ENCODE measurements around the gene PLXNA2.

Gene PLXNA2

GRCh38 chr1:208058756-208059155 lies 185.4 kb downstream of the PLXNA2 start:
- no peak for DNase-seq (ENCODE audit: low read depth, low spot score)
- H3K27ac ChIP-seq: no peak overlapping the region

- no peak for DNase-seq (ENCODE audit: low read depth, low spot score)
- no peak overlapping the region for H3K27ac ChIP-seq
Measured at GRCh38 chr1:208058267-208058666, 185.9 kb downstream of the PLXNA2 start.

GRCh38 chr1:208057056-208057455 lies 187.1 kb downstream of the PLXNA2 start:
- no peak for DNase-seq (ENCODE audit: low read depth, low spot score)
- no peak overlapping the region for H3K27ac ChIP-seq

- no peak for DNase-seq (ENCODE audit: low read depth, low spot score)
- no peak overlapping the region for H3K27ac ChIP-seq
Measured at GRCh38 chr1:208055535-208055934, 188.6 kb downstream of the PLXNA2 start.

GRCh38 chr1:208054911-208055379 lies 189.2 kb downstream of the PLXNA2 start:
- DNase-seq (ENCODE audit: low read depth, low spot score): no peak
- H3K27ac ChIP-seq: no peak overlapping the region

- no peak for DNase-seq (ENCODE audit: low read depth, low spot score)
- no peak overlapping the region for H3K27ac ChIP-seq
Measured at GRCh38 chr1:208054485-208054884, 189.7 kb downstream of the PLXNA2 start.

- no peak for DNase-seq (ENCODE audit: low read depth, low spot score)
- H3K27ac ChIP-seq: no peak overlapping the region
Measured at GRCh38 chr1:208053661-208054060, 190.5 kb downstream of the PLXNA2 start.

- no peak for DNase-seq (ENCODE audit: low read depth, low spot score)
- no peak overlapping the region for H3K27ac ChIP-seq
Measured at GRCh38 chr1:208052926-208053407, 191.2 kb downstream of the PLXNA2 start.

- DNase-seq (ENCODE audit: low read depth, low spot score): no peak
- no peak overlapping the region for H3K27ac ChIP-seq
Measured at GRCh38 chr1:208052135-208052534, 192.0 kb downstream of the PLXNA2 start.

GRCh38 chr1:208051651-208052050 lies 192.5 kb downstream of the PLXNA2 start:
- DNase-seq (ENCODE audit: low read depth, low spot score): no peak
- no peak overlapping the region for H3K27ac ChIP-seq

- DNase-seq (ENCODE audit: low read depth, low spot score): peak; percentile 60
- H3K27ac ChIP-seq: no peak overlapping the region
Measured at GRCh38 chr1:208048904-208049303, 195.3 kb downstream of the PLXNA2 start.

- no peak overlapping the region for H3K27ac ChIP-seq
- no peak for DNase-seq (ENCODE audit: low read depth, low spot score)
Measured at GRCh38 chr1:208047975-208048374, 196.2 kb downstream of the PLXNA2 start.

GRCh38 chr1:208047476-208047934 lies 196.7 kb downstream of the PLXNA2 start:
- peak; percentile 34 for DNase-seq (ENCODE audit: low read depth, low spot score)
- no peak overlapping the region for H3K27ac ChIP-seq

GRCh38 chr1:208045463-208046260 lies 198.5 kb downstream of the PLXNA2 start:
- no peak for DNase-seq (ENCODE audit: low read depth, low spot score)
- H3K27ac ChIP-seq: no peak overlapping the region

- H3K27ac ChIP-seq: no peak overlapping the region
- no peak for DNase-seq (ENCODE audit: low read depth, low spot score)
Measured at GRCh38 chr1:208044589-208045462, 199.4 kb downstream of the PLXNA2 start.

GRCh38 chr1:208043691-208044181 lies 200.4 kb downstream of the PLXNA2 start:
- DNase-seq (ENCODE audit: low read depth, low spot score): no peak
- no peak overlapping the region for H3K27ac ChIP-seq

GRCh38 chr1:208042868-208043267 lies 201.3 kb downstream of the PLXNA2 start:
- DNase-seq (ENCODE audit: low read depth, low spot score): no peak
- no peak overlapping the region for H3K27ac ChIP-seq

GRCh38 chr1:208042041-208042615 lies 202.1 kb downstream of the PLXNA2 start:
- DNase-seq (ENCODE audit: low read depth, low spot score): no peak
- H3K27ac ChIP-seq: no peak overlapping the region

- no peak overlapping the region for H3K27ac ChIP-seq
- no peak for DNase-seq (ENCODE audit: low read depth, low spot score)
Measured at GRCh38 chr1:208041505-208041904, 202.7 kb downstream of the PLXNA2 start.

- no peak overlapping the region for H3K27ac ChIP-seq
- no peak for DNase-seq (ENCODE audit: low read depth, low spot score)
Measured at GRCh38 chr1:208040821-208041297, 203.3 kb downstream of the PLXNA2 start.
